Adipocyte (in vitro differentiated cells): ENCODE data around the gene NTNG2.

Experiments
- DNase-seq: peaks from one replicate; pipeline ENCODE4 v3.0.0-alpha.2; 2015; ENCODE audit warnings: low read depth
- H3K27me3 ChIP-seq: replicated peaks from 2 replicates; pipeline ENCODE4 v1.7.0; 2013; ENCODE audit warnings: mild to moderate bottlenecking, low read length, moderate library complexity; ENCODE audit not compliant: control insufficient read depth, insufficient read depth
- H3K36me3 ChIP-seq: 2 replicates; pipeline ENCODE4 v1.7.0; 2013; ENCODE audit warnings: low read length, mild to moderate bottlenecking, moderate library complexity; ENCODE audit not compliant: control insufficient read depth, insufficient read depth, severe bottlenecking
- H3K4me1 ChIP-seq: 2 replicates; pipeline ENCODE4 v1.7.0; 2013; ENCODE audit warnings: mild to moderate bottlenecking, low read length, moderate library complexity; ENCODE audit not compliant: control insufficient read depth, insufficient read depth
- H3K4me3 ChIP-seq: 2 replicates; pipeline ENCODE4 v1.7.0; 2013; ENCODE audit warnings: mild to moderate bottlenecking, low read length, moderate library complexity
- H3K9ac ChIP-seq: 2 replicates; pipeline ENCODE4 v1.7.0; 2013; ENCODE audit warnings: mild to moderate bottlenecking, low read length, moderate library complexity
- H3K9me3 ChIP-seq: 2 replicates; pipeline ENCODE4 v1.7.0; 2013; ENCODE audit warnings: mild to moderate bottlenecking, low read length, moderate library complexity; ENCODE audit not compliant: control insufficient read depth

NTNG2 gene

DNA sequence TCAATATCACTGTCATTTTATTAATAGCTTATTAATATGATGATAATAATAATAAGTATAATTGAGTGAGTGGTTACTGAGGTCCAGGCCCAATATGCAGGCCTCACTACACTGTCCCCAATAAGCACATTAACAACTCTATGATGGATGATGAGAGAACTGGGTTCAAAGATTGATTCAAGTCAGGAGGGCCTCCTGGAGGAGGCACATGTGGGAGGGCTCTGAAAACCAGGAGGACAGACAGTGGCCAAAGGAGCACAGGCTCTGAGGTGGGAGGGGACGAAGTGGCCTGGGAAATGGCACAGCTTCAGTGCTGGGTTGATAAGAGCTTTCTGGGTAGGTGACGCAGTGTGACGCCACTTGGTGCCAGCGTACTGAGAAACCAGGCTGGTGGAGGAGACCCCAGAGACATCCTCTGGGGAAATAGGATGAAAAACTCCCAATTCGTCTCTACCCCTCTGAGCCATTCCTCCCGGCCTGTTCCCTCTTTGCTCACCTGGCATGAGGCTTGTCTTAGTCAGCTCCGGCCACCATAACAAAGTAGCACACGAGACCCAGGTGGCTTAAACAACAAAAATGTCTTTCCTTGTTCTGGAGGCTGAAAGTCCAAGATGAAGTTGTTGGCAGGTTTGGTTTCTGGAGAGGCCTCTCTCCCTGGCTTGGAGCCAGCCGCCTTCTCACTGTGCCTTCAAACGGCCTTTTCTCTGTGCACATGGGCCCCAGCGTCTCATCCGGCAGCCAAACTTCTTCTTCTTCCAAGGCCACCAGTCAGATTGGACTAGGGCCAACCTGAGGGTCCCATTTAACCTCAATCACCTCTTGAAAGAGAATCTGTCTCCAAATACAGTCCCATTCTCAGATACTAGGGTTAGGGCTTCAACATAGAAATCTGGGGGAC is 31.6 kb downstream of the NTNG2 start:
- Histone ChIP-seq H3K4me1 (no peaks in the 10 kb centered on the region), H3K36me3 (no peaks in the 10 kb centered on the region), H3K9ac (no peak overlapping the region), H3K27me3 (peaks cover 42% of the 10 kb centered on the region), H3K9me3 (no peaks in the 10 kb centered on the region), H3K4me3 (no peak overlapping the region)
- no peak for DNase-seq

DNA sequence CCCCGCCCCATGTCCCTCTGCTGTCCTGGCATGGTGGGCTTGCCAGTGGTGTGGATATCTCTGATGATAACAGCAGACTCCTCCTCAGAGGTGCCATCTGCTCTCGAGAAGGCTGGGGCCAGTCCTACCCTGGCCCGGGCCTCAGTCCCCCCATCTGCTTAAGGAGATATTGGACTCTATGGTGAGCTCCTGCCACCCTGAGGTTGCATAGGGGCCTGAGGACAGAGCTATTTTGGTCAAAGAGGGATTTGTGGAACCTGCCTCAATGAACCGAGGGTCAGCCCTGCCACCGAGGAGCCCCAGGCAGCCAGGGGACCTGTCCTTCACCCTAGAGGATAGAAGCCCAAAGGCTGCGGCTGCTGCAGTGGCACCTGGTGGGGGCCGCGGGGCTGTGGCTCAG is 32.6 kb downstream of the NTNG2 start:
- peaks cover 39% of the 10 kb centered on the region for H3K27me3 ChIP-seq
- H3K9me3 ChIP-seq: peaks cover 3% of the 10 kb centered on the region
- no peaks in the 10 kb centered on the region for H3K4me1 ChIP-seq
- H3K9ac ChIP-seq: no peak overlapping the region
- H3K4me3 ChIP-seq: no peak overlapping the region
- no peaks in the 10 kb centered on the region for H3K36me3 ChIP-seq
- no peak for DNase-seq

DNA sequence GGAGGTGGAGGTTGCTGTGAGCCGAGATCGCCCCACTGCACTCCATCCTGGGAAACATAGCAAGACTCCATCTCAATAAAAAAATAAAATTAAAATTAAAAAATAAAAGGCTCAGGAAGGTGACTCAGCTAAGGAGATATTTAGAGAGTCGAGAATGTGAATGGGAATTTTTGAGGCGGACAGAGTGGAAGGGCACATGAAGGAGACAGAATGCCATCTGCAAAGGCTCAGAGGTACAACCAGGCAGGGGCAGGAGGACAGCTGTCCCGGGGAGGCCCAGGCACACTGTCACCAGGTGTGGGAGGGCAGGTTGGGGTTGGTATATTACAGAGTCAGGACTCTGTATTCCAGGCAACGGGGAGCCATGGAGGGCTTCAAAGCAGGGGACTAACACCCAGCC is 35.5 kb downstream of the NTNG2 start:
- Histone ChIP-seq H3K27me3 (peaks cover 51% of the 10 kb centered on the region), H3K9me3 (peaks cover 3% of the 10 kb centered on the region), H3K4me1 (no peaks in the 10 kb centered on the region), H3K9ac (no peak overlapping the region), H3K36me3 (no peaks in the 10 kb centered on the region), H3K4me3 (no peak overlapping the region)
- DNase-seq: no peak

DNA sequence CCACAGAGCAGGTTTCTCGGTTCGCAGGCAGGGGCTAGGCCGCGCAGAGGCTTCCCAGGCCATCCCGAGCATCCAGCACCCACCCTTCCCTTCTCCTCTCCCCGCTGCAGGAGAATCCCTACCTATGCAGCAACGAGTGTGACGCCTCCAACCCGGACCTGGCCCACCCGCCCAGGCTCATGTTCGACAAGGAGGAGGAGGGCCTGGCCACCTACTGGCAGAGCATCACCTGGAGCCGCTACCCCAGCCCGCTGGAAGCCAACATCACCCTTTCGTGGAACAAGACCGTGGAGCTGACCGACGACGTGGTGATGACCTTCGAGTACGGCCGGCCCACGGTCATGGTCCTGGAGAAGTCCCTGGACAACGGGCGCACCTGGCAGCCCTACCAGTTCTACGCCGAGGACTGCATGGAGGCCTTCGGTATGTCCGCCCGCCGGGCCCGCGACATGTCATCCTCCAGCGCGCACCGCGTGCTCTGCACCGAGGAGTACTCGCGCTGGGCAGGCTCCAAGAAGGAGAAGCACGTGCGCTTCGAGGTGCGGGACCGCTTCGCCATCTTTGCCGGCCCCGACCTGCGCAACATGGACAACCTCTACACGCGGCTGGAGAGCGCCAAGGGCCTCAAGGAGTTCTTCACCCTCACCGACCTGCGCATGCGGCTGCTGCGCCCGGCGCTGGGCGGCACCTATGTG is 36.1 kb downstream of the NTNG2 start:
- Histone ChIP-seq H3K4me3 (no peak overlapping the region), H3K9ac (no peak overlapping the region), H3K4me1 (no peaks in the 10 kb centered on the region), H3K27me3 (peaks cover 52% of the 10 kb centered on the region), H3K9me3 (peaks cover 3% of the 10 kb centered on the region), H3K36me3 (no peaks in the 10 kb centered on the region)
- no peak for DNase-seq

DNA sequence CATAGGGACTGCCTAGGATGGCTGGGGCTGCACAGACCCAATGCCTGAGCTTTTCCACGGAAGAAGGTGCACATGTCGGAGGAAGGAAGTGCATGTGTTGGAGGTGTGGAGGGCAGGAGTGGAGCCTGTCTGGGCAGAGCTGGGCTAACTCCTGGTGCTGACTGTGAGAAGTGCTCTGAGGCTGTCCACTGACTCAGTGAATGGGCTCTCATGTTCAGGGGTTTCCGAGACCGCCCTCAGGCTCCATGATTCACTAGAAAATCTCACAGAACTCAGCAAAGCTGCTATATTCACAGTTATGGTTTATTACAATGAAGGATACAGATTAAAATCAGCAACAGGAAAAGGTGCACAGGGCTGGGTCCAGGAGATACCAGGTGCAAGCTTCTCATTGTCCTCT is 37.2 kb downstream of the NTNG2 start:
- Histone ChIP-seq H3K9me3 (peaks cover 3% of the 10 kb centered on the region), H3K4me3 (no peak overlapping the region), H3K4me1 (no peaks in the 10 kb centered on the region), H3K9ac (no peak overlapping the region), H3K27me3 (peaks cover 52% of the 10 kb centered on the region), H3K36me3 (no peaks in the 10 kb centered on the region)
- no peak for DNase-seq

DNA sequence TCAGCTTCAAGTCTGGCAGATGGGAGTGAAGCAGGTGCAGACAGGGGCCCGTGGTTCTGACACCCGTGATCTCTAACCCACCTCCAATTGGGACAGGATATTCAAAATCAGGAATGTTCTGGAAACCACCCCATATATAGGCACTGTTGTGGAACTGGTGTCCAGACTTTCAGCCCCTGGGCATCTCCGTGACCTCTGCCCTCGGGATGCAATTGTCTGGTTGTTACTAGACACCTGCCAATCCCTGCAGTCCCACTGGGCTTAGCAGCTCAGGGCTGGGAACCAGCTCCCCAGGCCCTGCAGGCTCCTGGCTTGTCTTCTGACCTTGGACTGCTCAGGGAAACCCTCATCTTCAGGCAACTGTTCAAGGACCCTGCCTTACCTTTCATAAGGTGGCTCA is 38.8 kb downstream of the NTNG2 start:
- H3K36me3 ChIP-seq: no peaks in the 10 kb centered on the region
- H3K4me3 ChIP-seq: no peak overlapping the region
- H3K9me3 ChIP-seq: peaks cover 15% of the 10 kb centered on the region
- H3K4me1 ChIP-seq: no peaks in the 10 kb centered on the region
- H3K9ac ChIP-seq: no peak overlapping the region
- peaks cover 55% of the 10 kb centered on the region for H3K27me3 ChIP-seq
- DNase-seq: no peak

DNA sequence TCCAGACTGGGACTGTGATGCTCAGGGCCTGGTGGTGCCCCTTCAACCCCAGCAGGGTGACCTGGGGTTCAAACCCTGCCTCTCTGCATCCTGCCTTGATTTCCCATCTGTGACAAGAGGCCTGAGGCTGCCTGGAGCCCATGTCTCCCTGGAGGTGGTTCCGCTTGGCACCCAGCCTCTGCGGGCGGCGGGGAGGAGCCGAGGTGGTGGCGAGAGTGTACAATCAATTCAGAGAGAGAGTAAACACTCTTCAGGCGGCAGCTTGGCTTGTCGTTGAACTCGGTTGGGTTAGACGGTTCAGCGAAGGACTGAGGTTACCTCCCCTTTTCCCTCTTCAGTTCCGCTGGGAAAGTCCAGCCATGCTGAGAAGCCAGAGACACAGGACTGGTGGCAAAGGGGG is 39.3 kb downstream of the NTNG2 start:
- DNase-seq: no peak
- no peak overlapping the region for H3K9ac ChIP-seq
- peaks cover 59% of the 10 kb centered on the region for H3K27me3 ChIP-seq
- H3K36me3 ChIP-seq: no peaks in the 10 kb centered on the region
- H3K9me3 ChIP-seq: peaks cover 15% of the 10 kb centered on the region
- H3K4me1 ChIP-seq: no peaks in the 10 kb centered on the region
- H3K4me3 ChIP-seq: no peak overlapping the region

DNA sequence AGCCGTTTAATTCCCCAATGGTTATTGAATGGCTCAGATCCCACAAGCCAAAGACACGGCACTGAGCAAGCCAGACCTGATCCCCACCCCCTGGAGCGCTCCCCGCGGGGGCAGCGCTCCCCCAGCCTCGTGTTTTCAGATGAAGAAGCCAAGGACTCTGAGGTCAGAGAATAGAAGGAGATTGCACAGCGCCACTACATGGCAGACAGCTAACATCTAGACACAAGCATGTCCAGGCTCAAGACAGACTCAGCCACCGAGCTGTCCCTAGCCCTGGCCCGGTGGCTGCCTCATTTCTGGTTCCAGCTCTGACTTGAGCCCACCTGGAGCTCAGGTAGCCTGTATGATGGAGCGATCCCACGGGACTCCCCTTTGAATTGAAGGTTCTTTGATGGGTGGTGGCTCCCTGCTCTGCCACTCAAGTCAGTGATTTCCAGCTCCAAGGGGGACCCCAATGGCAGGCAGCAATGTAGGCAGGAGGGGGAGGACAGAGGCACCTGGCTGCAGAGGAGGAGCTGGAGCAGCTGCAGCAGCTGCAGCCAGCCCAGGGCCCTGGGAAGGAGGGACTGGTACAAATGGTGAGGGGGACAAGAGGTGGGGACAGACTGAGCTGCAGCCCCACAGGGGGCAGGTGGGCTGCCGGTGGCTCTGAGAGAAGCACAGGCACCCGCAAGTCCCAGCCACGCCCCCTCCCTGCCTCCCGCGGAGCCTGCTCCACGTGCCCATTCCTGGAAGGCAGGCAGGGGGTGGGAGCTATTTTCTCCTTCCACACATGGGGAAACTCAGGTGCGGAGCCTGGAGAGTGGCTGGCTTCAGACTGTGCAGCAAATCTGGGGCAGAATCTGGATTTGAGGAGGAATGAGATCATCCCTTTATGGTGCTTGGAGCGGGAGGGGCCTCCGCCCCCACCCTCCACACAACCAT is 40.2 kb downstream of the NTNG2 start:
- peaks cover 60% of the 10 kb centered on the region for H3K27me3 ChIP-seq
- no peak for DNase-seq
- H3K36me3 ChIP-seq: no peaks in the 10 kb centered on the region
- H3K9ac ChIP-seq: no peak overlapping the region
- peaks cover 15% of the 10 kb centered on the region for H3K9me3 ChIP-seq
- no peaks in the 10 kb centered on the region for H3K4me1 ChIP-seq
- H3K4me3 ChIP-seq: no peak overlapping the region

DNA sequence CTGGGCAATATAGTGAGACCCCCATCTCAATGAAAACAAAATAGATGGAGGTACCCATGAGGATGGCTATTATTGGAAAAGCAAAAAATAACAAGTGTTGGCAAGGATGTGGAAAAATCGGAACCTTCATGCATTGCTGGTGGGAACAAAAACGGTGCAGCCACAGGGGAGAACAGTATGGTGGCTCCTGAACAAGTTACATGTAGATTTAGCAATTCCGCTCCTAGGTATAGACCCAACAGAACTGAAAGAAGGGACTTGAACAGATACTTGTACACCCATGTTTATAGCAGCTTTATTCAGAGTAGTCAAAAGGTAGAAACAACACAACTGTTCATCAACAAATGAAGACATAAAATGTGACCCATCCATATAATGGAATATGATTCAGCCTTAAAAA is 43.0 kb downstream of the NTNG2 start:
- Histone ChIP-seq H3K4me1 (no peaks in the 10 kb centered on the region), H3K27me3 (peaks cover 69% of the 10 kb centered on the region), H3K9ac (no peak overlapping the region), H3K9me3 (peaks cover 12% of the 10 kb centered on the region), H3K36me3 (no peaks in the 10 kb centered on the region), H3K4me3 (no peak overlapping the region)
- DNase-seq: no peak

DNA sequence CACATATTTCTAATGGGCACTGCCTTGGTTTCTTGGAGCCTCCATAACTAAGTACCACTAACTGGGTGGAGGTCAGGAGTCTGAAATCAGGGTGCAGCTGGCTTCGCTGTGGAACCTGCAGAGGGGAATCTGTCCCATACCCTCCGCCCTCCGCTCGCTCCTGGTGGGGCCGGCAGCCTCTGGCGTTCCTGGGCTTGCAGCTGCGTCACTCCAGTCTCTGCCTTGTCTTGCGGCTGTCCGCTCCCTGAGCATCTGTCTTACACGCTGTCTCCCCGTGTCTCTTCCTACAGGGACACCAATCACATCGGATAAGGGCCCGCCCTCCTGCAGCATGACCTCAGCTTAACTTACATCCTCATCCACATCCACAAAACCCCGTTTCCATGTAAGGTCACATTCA is 45.4 kb downstream of the NTNG2 start:
- Histone ChIP-seq H3K36me3 (no peaks in the 10 kb centered on the region), H3K4me3 (no peak overlapping the region), H3K9ac (no peak overlapping the region), H3K9me3 (peaks cover 12% of the 10 kb centered on the region), H3K27me3 (peaks cover 56% of the 10 kb centered on the region), H3K4me1 (no peaks in the 10 kb centered on the region)
- DNase-seq: no peak
